Vagina (tissue), 2 donors: ENCODE measurements around the gene ANKRD34C.

Experiments used
- POLR2A ChIP-seq, 2 donors: fragments of 450-650 bp; IDR thresholded peaks; one replicate each; pipeline ENCODE4 v1.6.1; 2017; ENCODE audit warnings: antibody characterized with exemption in 2 of 2, mild to moderate bottlenecking in 2 of 2, moderate library complexity in 2 of 2
- POLR2AphosphoS5 ChIP-seq, 2 donors: sonication (generic); formaldehyde crosslinking; IDR thresholded peaks; one replicate each; pipeline ENCODE4 v1.9.0; 2017; ENCODE audit warnings: antibody characterized with exemption in 2 of 2, mild to moderate bottlenecking in 2 of 2, low read depth in 1 of 2; ENCODE audit not compliant: insufficient read depth in 1 of 2
- TF ChIP-seq, protein P1 (sequence below), 3 experiments: fragments of 450-650 bp in 2 of 3; fragments of 200-600 bp in 1 of 3; sonication (generic) in 1 of 3; IDR thresholded peaks; one replicate each; pipeline ENCODE4 v1.5.1; 2017 to 2019; ENCODE audit warnings: antibody characterized with exemption in 3 of 3, mild to moderate bottlenecking in 2 of 3, moderate library complexity in 2 of 3

DNA sequence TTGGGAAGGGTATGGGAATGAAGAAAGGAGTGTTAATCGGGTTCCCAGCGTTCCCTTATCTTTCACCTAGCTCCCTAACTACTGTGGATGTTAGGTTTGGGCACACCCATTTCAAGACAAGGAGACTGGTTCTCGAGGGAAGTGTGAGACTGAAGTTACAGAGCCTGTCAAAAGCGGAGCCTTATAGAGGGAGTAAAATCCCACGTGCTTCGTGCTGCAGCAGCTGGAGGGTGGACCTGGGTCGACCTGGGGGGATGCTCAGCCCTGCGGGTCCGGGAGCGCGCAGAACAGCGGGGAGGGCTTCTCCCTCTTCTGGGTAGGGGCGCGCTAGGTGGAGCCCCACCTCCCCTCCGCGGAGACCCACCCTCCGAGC is 28.1 kb downstream of the ANKRD34C start:
- no peak for TF ChIP-seq POLR2AphosphoS5 (IDR thresholded peaks at IDR 0.05; ENCODE audit: insufficient read depth in 1 of 2, low read depth in 1 of 2)
- TF ChIP-seq, protein P1, sequence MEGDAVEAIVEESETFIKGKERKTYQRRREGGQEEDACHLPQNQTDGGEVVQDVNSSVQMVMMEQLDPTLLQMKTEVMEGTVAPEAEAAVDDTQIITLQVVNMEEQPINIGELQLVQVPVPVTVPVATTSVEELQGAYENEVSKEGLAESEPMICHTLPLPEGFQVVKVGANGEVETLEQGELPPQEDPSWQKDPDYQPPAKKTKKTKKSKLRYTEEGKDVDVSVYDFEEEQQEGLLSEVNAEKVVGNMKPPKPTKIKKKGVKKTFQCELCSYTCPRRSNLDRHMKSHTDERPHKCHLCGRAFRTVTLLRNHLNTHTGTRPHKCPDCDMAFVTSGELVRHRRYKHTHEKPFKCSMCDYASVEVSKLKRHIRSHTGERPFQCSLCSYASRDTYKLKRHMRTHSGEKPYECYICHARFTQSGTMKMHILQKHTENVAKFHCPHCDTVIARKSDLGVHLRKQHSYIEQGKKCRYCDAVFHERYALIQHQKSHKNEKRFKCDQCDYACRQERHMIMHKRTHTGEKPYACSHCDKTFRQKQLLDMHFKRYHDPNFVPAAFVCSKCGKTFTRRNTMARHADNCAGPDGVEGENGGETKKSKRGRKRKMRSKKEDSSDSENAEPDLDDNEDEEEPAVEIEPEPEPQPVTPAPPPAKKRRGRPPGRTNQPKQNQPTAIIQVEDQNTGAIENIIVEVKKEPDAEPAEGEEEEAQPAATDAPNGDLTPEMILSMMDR (IDR thresholded peaks at IDR 0.05): no peak
- no peak for TF ChIP-seq POLR2A (IDR thresholded peaks at IDR 0.05)
